HEK293 (cell line): ENCODE results near the gene DLX5.

Source experiments
- CTCF ChIA-PET: fragments of 350-600 bp; formaldehyde crosslinking; extraction: SDS; loops from one replicate; lab custom pipeline; 2021; ENCODE audit warnings: antibody characterized with exemption; lab: Yijun Ruan, JAX
- POLR2A ChIA-PET: fragments of 300-600 bp; formaldehyde crosslinking; extraction: SDS; loops from one replicate; lab custom pipeline; 2020; ENCODE audit warnings: antibody characterized with exemption, inconsistent platforms; lab: Yijun Ruan, JAX
- H3K27ac ChIP-seq: fragments of 200-500 bp; sonication (Bioruptor generic); 2 replicates; pipeline ENCODE4 v1.5.1; 2014; ENCODE audit warnings: low read depth, low read length, control low read depth, inconsistent platforms; ENCODE audit errors: extremely low read depth
- H3K36me3 ChIP-seq, 2 experiments: fragments of 200-500 bp in 1 of 2; sonication (Bioruptor generic) in 1 of 2; 1 replicate in 1 of 2; 2 replicates in 1 of 2; pipeline ENCODE4 v1.5.1; 2014 to 2017; ENCODE audit warnings: inconsistent platforms in 2 of 2, low read length in 2 of 2; ENCODE audit not compliant: control insufficient read depth in 2 of 2, insufficient read depth in 1 of 2
- H3K4me1 ChIP-seq: fragments of 200-500 bp; sonication (Bioruptor generic); 2 replicates; pipeline ENCODE4 v1.5.1; 2014; ENCODE audit warnings: mild to moderate bottlenecking, low read length, inconsistent platforms; ENCODE audit not compliant: control insufficient read depth, insufficient read depth
- H3K4me3 ChIP-seq: 2 replicates; pipeline ENCODE4 v1.5.1; 2011; ENCODE audit warnings: low read depth, mild to moderate bottlenecking, control low read depth, low read length, moderate library complexity
- H3K9me3 ChIP-seq: fragments of 200-500 bp; sonication (Bioruptor generic); 2 replicates; pipeline ENCODE4 v1.5.1; 2014; ENCODE audit warnings: low read depth, low read length, inconsistent platforms; ENCODE audit not compliant: control insufficient read depth, insufficient read depth
- ATF2 ChIP-seq: fragments of 450-650 bp; formaldehyde crosslinking; IDR thresholded peaks from 2 replicates; pipeline ENCODE4 v1.5.1; 2016; ENCODE audit warnings: missing biosample characterization, missing genetic modification characterization, low read depth
- FEZF1 ChIP-seq: fragments of 450-650 bp; formaldehyde crosslinking; IDR thresholded peaks from 2 replicates; pipeline ENCODE4 v1.5.1; 2016; ENCODE audit warnings: missing biosample characterization, missing genetic modification characterization
- ZNF155 ChIP-seq: fragments of 450-650 bp; formaldehyde crosslinking; IDR thresholded peaks from 2 replicates; pipeline ENCODE4 v1.5.1; 2016; ENCODE audit warnings: missing biosample characterization, missing genetic modification characterization
- ZNF398 ChIP-seq: fragments of 450-650 bp; formaldehyde crosslinking; IDR thresholded peaks from 2 replicates; pipeline ENCODE4 v1.5.1; 2017; ENCODE audit warnings: missing biosample characterization, missing genetic modification characterization
- ZNF555 ChIP-seq: fragments of 450-650 bp; formaldehyde crosslinking; conservative IDR thresholded peaks from 2 replicates; pipeline ENCODE4 v1.5.1; 2017; ENCODE audit warnings: missing biosample characterization, mild to moderate bottlenecking, missing genetic modification characterization, inconsistent platforms
- ZNF596 ChIP-seq: fragments of 450-650 bp; IDR thresholded peaks from 2 replicates; pipeline ENCODE4 v1.5.0; 2018; ENCODE audit warnings: missing biosample characterization, mild to moderate bottlenecking, missing genetic modification characterization, moderate library complexity
- ZNF629 ChIP-seq: fragments of 450-650 bp; formaldehyde crosslinking; IDR thresholded peaks from 2 replicates; pipeline ENCODE4 v1.5.1; 2017; ENCODE audit warnings: missing biosample characterization, missing genetic modification characterization
- ZNF645 ChIP-seq: fragments of 450-650 bp; formaldehyde crosslinking; IDR thresholded peaks from 2 replicates; pipeline ENCODE4; 2016; ENCODE audit warnings: missing biosample characterization, missing genetic modification characterization
- ZNF670 ChIP-seq: fragments of 450-650 bp; formaldehyde crosslinking; IDR thresholded peaks from 2 replicates; pipeline ENCODE4 v1.5.1; 2016; ENCODE audit warnings: missing biosample characterization, missing genetic modification characterization, low read depth
- ZNF843 ChIP-seq: fragments of 450-650 bp; formaldehyde crosslinking; IDR thresholded peaks from 2 replicates; pipeline ENCODE4 v1.5.1; 2016; ENCODE audit warnings: missing biosample characterization, missing genetic modification characterization
- TF ChIP-seq, protein P1 (sequence below): fragments of 450-650 bp; formaldehyde crosslinking; IDR thresholded peaks from 2 replicates; pipeline ENCODE4 v1.5.1; 2017; ENCODE audit warnings: missing biosample characterization, missing genetic modification characterization
- TF ChIP-seq, protein P2 (sequence below): fragments of 450-650 bp; formaldehyde crosslinking; conservative IDR thresholded peaks from 2 replicates; pipeline ENCODE4 v1.5.1; 2016; ENCODE audit warnings: low read depth, missing biosample characterization, missing genetic modification characterization

DLX5 gene

DNA sequence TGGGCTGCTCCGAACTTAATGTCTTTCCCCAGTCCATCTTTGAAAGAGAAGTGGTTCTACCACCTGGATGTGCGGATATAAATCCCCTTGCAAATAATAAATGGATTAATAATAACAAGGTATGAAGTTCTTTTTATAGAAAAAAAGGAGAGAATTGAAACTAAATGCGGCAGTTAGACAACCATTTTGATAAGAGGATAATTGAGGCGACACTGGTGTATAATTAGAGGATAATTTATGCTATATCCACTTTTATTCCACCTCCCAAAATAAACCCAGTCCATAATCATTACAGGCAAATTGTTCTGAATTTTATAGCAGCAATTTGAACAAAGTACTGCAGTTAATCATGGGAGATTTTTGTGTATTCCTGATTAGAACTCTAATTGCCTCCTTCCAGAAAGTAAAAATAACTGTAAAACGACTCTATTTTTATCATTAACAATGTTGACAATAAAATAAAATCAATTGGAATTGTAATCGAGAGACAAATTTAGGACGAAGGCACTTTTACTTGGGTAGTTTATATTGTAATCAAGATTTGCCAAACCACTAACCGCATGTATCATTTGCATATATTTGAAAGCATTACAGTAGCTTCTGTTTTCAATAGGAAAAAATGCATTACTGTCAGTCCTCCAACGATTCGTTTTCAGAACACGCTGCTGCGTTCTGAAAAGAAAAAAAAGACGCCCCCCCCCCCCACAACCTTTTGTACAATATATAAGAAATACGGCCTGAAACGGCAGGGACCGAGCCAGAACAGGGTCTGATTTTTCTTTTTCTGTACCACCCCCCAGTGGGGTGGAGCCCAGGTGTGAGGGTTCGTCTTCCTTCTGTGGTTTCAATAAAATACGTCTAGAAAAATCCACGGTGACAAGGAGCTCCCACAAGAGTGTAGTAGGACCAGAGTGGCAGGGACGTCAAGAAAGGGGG is 20.1 kb downstream of the DLX5 start:
- peaks cover 6% of the 10 kb centered on the region in 2 experiments; a peak in 2 of 3 replicates for H3K36me3 ChIP-seq
- H3K4me3 ChIP-seq, result peak overlapping the region; percentile 72
- TF ChIP-seq, protein P1, sequence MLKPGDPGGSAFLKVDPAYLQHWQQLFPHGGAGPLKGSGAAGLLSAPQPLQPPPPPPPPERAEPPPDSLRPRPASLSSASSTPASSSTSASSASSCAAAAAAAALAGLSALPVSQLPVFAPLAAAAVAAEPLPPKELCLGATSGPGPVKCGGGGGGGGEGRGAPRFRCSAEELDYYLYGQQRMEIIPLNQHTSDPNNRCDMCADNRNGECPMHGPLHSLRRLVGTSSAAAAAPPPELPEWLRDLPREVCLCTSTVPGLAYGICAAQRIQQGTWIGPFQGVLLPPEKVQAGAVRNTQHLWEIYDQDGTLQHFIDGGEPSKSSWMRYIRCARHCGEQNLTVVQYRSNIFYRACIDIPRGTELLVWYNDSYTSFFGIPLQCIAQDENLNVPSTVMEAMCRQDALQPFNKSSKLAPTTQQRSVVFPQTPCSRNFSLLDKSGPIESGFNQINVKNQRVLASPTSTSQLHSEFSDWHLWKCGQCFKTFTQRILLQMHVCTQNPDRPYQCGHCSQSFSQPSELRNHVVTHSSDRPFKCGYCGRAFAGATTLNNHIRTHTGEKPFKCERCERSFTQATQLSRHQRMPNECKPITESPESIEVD (tag by site-specific recombination), result peak; percentile 58
- TF ChIP-seq ZNF155 (tag by site-specific recombination) (no peak), ZNF843 (tag by site-specific recombination) (0 out of 2 replicates have a peak, but pooled peaks have one; percentile 19)
- ChIA-PET POLR2A (interaction anchor here (0.5 to 2.9 kb wide), 7 partner anchors 9 to 1860 kb away, joined by 3 to 44 read pairs (median 4); no protein-coding TSS in a partner anchor), CTCF (interaction anchor here (0.6 to 4.8 kb wide), 4 partner anchors 11 to 1088 kb away, joined by 3 to 19 read pairs (median 4); no protein-coding TSS in a partner anchor)
- peak overlapping the region; percentile 84; the same call in 1 of the 2 replicates for H3K27ac ChIP-seq
- peaks cover 3% of the 10 kb centered on the region; the same call in 1 of the 2 replicates for H3K4me1 ChIP-seq
- H3K9me3 ChIP-seq, result no peaks in the 10 kb centered on the region

- H3K36me3 ChIP-seq, result peaks cover under 1 to 4% of the 10 kb centered on the region in 2 experiments; a peak in 1 of 3 replicates
- POLR2A ChIA-PET, result no interaction called here
- CTCF ChIA-PET, result interaction anchor here (0.7 kb wide), 1 partner anchor 16 kb away, joined by 3 read pairs; no protein-coding TSS in a partner anchor
- H3K4me1 ChIP-seq, result peaks cover 3% of the 10 kb centered on the region; the same call in 1 of the 2 replicates
- TF ChIP-seq FEZF1 (tag by site-specific recombination) (no peak), ATF2 (no peak)
- no peak overlapping the region for H3K27ac ChIP-seq
- H3K4me3 ChIP-seq, result no peak overlapping the region
- no peaks in the 10 kb centered on the region for H3K9me3 ChIP-seq
These were observed 21.1 kb downstream of the DLX5 start for GRCh38 chr7:97003262-97004246.

- Histone ChIP-seq H3K36me3 (no peaks in the 10 kb centered on the region), H3K27ac (no peak overlapping the region), H3K4me1 (peaks cover 3% of the 10 kb centered on the region; the same call in 1 of the 2 replicates), H3K9me3 (no peaks in the 10 kb centered on the region), H3K4me3 (no peak overlapping the region)
- ChIA-PET CTCF (interaction anchor here (0.5 to 0.7 kb wide), 2 partner anchors 17 to 61 kb away, joined by 3 read pairs; no protein-coding TSS in a partner anchor), POLR2A (no interaction called here)
- no peak for TF ChIP-seq ZNF596
- TF ChIP-seq ZNF398 (tag by site-specific recombination), result no peak
- TF ChIP-seq ZNF670 (tag by site-specific recombination), result no peak
- no peak for TF ChIP-seq ZNF629 (tag by site-specific recombination)
- TF ChIP-seq, protein P2, sequence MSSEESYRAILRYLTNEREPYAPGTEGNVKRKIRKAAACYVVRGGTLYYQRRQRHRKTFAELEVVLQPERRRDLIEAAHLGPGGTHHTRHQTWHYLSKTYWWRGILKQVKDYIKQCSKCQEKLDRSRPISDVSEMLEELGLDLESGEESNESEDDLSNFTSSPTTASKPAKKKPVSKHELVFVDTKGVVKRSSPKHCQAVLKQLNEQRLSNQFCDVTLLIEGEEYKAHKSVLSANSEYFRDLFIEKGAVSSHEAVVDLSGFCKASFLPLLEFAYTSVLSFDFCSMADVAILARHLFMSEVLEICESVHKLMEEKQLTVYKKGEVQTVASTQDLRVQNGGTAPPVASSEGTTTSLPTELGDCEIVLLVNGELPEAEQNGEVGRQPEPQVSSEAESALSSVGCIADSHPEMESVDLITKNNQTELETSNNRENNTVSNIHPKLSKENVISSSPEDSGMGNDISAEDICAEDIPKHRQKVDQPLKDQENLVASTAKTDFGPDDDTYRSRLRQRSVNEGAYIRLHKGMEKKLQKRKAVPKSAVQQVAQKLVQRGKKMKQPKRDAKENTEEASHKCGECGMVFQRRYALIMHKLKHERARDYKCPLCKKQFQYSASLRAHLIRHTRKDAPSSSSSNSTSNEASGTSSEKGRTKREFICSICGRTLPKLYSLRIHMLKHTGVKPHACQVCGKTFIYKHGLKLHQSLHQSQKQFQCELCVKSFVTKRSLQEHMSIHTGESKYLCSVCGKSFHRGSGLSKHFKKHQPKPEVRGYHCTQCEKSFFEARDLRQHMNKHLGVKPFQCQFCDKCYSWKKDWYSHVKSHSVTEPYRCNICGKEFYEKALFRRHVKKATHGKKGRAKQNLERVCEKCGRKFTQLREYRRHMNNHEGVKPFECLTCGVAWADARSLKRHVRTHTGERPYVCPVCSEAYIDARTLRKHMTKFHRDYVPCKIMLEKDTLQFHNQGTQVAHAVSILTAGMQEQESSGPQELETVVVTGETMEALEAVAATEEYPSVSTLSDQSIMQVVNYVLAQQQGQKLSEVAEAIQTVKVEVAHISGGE (tag by site-specific recombination), result no peak
- TF ChIP-seq ZNF555, result no peak
- no peak for TF ChIP-seq ZNF645 (tag by site-specific recombination)
These were observed 21.9 kb downstream of the DLX5 start for GRCh38 chr7:97002555-97003261.
